ENCODE measurements around the gene EVPLL.

EVPLL gene

GRCh38 chr17:18356624-18357023 lies 21.0 kb upstream of the EVPLL start:
- no peak for TF ChIP-seq CSDC2 (CRISPR knock-in tag; IDR thresholded peaks at IDR 0.05)
- no peak for TF ChIP-seq SNAI2 (CRISPR knock-in tag; IDR thresholded peaks at IDR 0.05)
- TF ChIP-seq GLIS3 (CRISPR knock-in tag; IDR thresholded peaks at IDR 0.05), result no peak
- no peak for TF ChIP-seq CSRNP3 (CRISPR knock-in tag; IDR thresholded peaks at IDR 0.05)
- no peak for TF ChIP-seq ZFP30 (CRISPR knock-in tag; IDR thresholded peaks at IDR 0.05)
- TF ChIP-seq TCF4 (CRISPR knock-in tag; IDR thresholded peaks at IDR 0.05; ENCODE audit: borderline replicate concordance), result no peak
- no peak for TF ChIP-seq ISL1 (CRISPR knock-in tag; IDR thresholded peaks at IDR 0.05)
- no peak for TF ChIP-seq TSHZ2 (CRISPR knock-in tag; IDR thresholded peaks at IDR 0.05)
- no peak for ATAC-seq

- TF ChIP-seq ARNTL (CRISPR knock-in tag; IDR thresholded peaks at IDR 0.05; ENCODE audit: borderline replicate concordance, low read depth) (no peak), BACH2 (CRISPR knock-in tag; IDR thresholded peaks at IDR 0.05; ENCODE audit: borderline replicate concordance) (no peak), ZC3H10 (CRISPR knock-in tag; IDR thresholded peaks at IDR 0.05) (no peak), CSDC2 (CRISPR knock-in tag; IDR thresholded peaks at IDR 0.05) (no peak), ISL1 (CRISPR knock-in tag; IDR thresholded peaks at IDR 0.05) (no peak), CREB5 (CRISPR knock-in tag; IDR thresholded peaks at IDR 0.05; ENCODE audit: low read depth) (no peak), GLIS3 (CRISPR knock-in tag; IDR thresholded peaks at IDR 0.05) (no peak), TOX (CRISPR knock-in tag; IDR thresholded peaks at IDR 0.05; ENCODE audit: borderline replicate concordance) (no peak), TCF4 (CRISPR knock-in tag; IDR thresholded peaks at IDR 0.05; ENCODE audit: borderline replicate concordance) (no peak)
- ATAC-seq, result no peak
These were observed 17.1 kb upstream of the EVPLL start for GRCh38 chr17:18360518-18360917.

- TF ChIP-seq POU6F1 (CRISPR knock-in tag; IDR thresholded peaks at IDR 0.05; ENCODE audit: borderline replicate concordance, low read depth) (no peak), BACH2 (CRISPR knock-in tag; IDR thresholded peaks at IDR 0.05; ENCODE audit: borderline replicate concordance) (no peak), TCF4 (CRISPR knock-in tag; IDR thresholded peaks at IDR 0.05; ENCODE audit: borderline replicate concordance) (no peak), GLIS3 (CRISPR knock-in tag; IDR thresholded peaks at IDR 0.05) (no peak), CREB5 (CRISPR knock-in tag; IDR thresholded peaks at IDR 0.05; ENCODE audit: low read depth) (no peak), ZNF70 (CRISPR knock-in tag; IDR thresholded peaks at IDR 0.05) (no peak), ISL1 (CRISPR knock-in tag; IDR thresholded peaks at IDR 0.05) (no peak), RARB (CRISPR knock-in tag; IDR thresholded peaks at IDR 0.05) (no peak), ZNF565 (CRISPR knock-in tag; conservative IDR thresholded peaks at IDR 0.05; ENCODE audit: low read depth) (no peak), ARNTL (CRISPR knock-in tag; IDR thresholded peaks at IDR 0.05; ENCODE audit: borderline replicate concordance, low read depth) (no peak), TOX (CRISPR knock-in tag; IDR thresholded peaks at IDR 0.05; ENCODE audit: borderline replicate concordance) (no peak), SNAI2 (CRISPR knock-in tag; IDR thresholded peaks at IDR 0.05) (no peak), ESRRG (CRISPR knock-in tag; IDR thresholded peaks at IDR 0.05) (no peak), TSHZ2 (CRISPR knock-in tag; IDR thresholded peaks at IDR 0.05) (no peak), ZFP3 (CRISPR knock-in tag; IDR thresholded peaks at IDR 0.05) (no peak)
- no peak for ATAC-seq
These were observed 15.5 kb upstream of the EVPLL start for GRCh38 chr17:18361837-18362697.
